B cell (primary cell): ENCODE measurements around the gene FHIT.

Experiments used
- EZH2 ChIP-seq: IDR thresholded peaks from 2 replicates; pipeline ENCODE4 v1.6.1; 2012; ENCODE audit warnings: borderline replicate concordance, low read depth, mild to moderate bottlenecking, moderate library complexity, low read length; ENCODE audit not compliant: insufficient read depth, poor library complexity, severe bottlenecking
- TF ChIP-seq, protein P1 (sequence below): fragments of 200-600 bp; IDR thresholded peaks from one replicate; pipeline ENCODE4 v1.8.0; 2022; ENCODE audit warnings: antibody characterized with exemption, mild to moderate bottlenecking

DNA sequence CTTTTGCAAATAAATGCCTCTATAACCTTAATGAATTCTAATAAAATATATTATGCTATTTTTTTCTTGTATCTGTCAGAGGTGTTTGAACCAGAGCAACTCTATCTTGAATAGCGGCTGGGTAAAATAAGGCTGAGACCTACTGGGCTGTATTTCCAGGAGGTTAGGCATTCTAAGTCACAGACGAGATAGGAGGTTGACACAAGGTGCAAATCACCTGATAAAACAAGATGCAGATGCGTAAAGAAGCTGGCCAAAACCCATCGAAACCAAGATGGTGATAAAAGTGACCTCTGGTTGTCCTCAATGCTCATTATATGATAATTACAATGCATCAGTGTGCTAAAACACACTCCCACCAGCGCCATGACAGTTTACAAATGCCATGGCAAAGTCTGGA is 990.7 kb downstream of the FHIT start:
- TF ChIP-seq, protein P1, sequence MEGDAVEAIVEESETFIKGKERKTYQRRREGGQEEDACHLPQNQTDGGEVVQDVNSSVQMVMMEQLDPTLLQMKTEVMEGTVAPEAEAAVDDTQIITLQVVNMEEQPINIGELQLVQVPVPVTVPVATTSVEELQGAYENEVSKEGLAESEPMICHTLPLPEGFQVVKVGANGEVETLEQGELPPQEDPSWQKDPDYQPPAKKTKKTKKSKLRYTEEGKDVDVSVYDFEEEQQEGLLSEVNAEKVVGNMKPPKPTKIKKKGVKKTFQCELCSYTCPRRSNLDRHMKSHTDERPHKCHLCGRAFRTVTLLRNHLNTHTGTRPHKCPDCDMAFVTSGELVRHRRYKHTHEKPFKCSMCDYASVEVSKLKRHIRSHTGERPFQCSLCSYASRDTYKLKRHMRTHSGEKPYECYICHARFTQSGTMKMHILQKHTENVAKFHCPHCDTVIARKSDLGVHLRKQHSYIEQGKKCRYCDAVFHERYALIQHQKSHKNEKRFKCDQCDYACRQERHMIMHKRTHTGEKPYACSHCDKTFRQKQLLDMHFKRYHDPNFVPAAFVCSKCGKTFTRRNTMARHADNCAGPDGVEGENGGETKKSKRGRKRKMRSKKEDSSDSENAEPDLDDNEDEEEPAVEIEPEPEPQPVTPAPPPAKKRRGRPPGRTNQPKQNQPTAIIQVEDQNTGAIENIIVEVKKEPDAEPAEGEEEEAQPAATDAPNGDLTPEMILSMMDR = no peak
- TF ChIP-seq EZH2 = no peak
